Measurements from ENCODE around the gene HS1BP3. TPM values are rescaled to one million over a fixed set of nuclear protein-coding genes. Genes with fewer than 3 reads are reported as not detected.
A peak's percentile ranks its signal among the peaks of the same experiment; 100 is the strongest.

Gene HS1BP3
- total and polyA plus RNA-seq, 9 of the 15 experiments (the other 6 are each of a cell fraction or from before 2014, with no cell fraction given): 0.41 to 8.3 (median 5.9) TPM

- no peak for TF ChIP-seq PRMT5 (CRISPR knock-in tag; IDR thresholded peaks at IDR 0.05)
- TF ChIP-seq U2AF1 (optimal IDR thresholded peaks at IDR 0.05; ENCODE audit: low read depth, low read length): no peak
- TF ChIP-seq ILF3 (IDR thresholded peaks at IDR 0.05; ENCODE audit: borderline replicate concordance): no peak
- TF ChIP-seq E2F3 (CRISPR knock-in tag; IDR thresholded peaks at IDR 0.05): 0 out of 2 replicates have a peak, but pooled peaks have one; percentile 26
- peak; percentile 71 for TF ChIP-seq MAFG (tag; conservative IDR thresholded peaks at IDR 0.05)
- TF ChIP-seq TAF7 (tag; IDR thresholded peaks at IDR 0.05): 0 out of 2 replicates have a peak, but pooled peaks have one; percentile 22
- TF ChIP-seq ETS2 (tag; IDR thresholded peaks at IDR 0.05; ENCODE audit: borderline replicate concordance, poor library complexity, severe bottlenecking): no peak
- no peak for TF ChIP-seq ZNF23 (CRISPR knock-in tag; IDR thresholded peaks at IDR 0.05)
- TF ChIP-seq CXXC5 (CRISPR knock-in tag; IDR thresholded peaks at IDR 0.05): 0 out of 2 replicates have a peak, but pooled peaks have one; percentile 5
- TF ChIP-seq SMAD4 (CRISPR knock-in tag; conservative IDR thresholded peaks at IDR 0.05): 0 out of 2 replicates have a peak, but pooled peaks have one; percentile 1
- TF ChIP-seq HDAC8 (tag; IDR thresholded peaks at IDR 0.05): no peak
- no peak for TF ChIP-seq ZNF695 (CRISPR knock-in tag; IDR thresholded peaks at IDR 0.05)
- TF ChIP-seq ZZZ3 (IDR thresholded peaks at IDR 0.05): no peak
- no peak for TF ChIP-seq MEIS2 (IDR thresholded peaks at IDR 0.05; ENCODE audit: partially characterized antibody)
- TF ChIP-seq PTBP1 (IDR thresholded peaks at IDR 0.05; ENCODE audit: low read depth, low read length): no peak
- TF ChIP-seq ZNF655 (CRISPR knock-in tag; IDR thresholded peaks at IDR 0.05): no peak
- TF ChIP-seq ZBTB43 (CRISPR knock-in tag; IDR thresholded peaks at IDR 0.05): no peak
- no peak for TF ChIP-seq SOX6 (IDR thresholded peaks at IDR 0.05)
- no peak for TF ChIP-seq CEBPG (CRISPR knock-in tag; IDR thresholded peaks at IDR 0.05)
- no peak for TF ChIP-seq CEBPG (tag; conservative IDR thresholded peaks at IDR 0.05 in 1 of 2, IDR thresholded peaks at IDR 0.05 in 1 of 2)
- no peak for TF ChIP-seq CHD1 (IDR thresholded peaks at IDR 0.05; ENCODE audit: low read length)
- no peak for TF ChIP-seq SREBF2 (CRISPR knock-in tag; IDR thresholded peaks at IDR 0.05)
- 0 out of 4 replicates have a peak, but pooled peaks of 1 of the 2 experiments have one; percentile 47 for TF ChIP-seq MAZ (CRISPR knock-in tag; conservative IDR thresholded peaks at IDR 0.05 in 1 of 2, IDR thresholded peaks at IDR 0.05 in 1 of 2)
- TF ChIP-seq HDGF (IDR thresholded peaks at IDR 0.05): no peak
- TF ChIP-seq ZNF644 (tag; IDR thresholded peaks at IDR 0.05; ENCODE audit: low read depth): no peak
- no peak for TF ChIP-seq GTF2B (IDR thresholded peaks at IDR 0.05; ENCODE audit: extremely low read depth, insufficient read length)
- no peak for TF ChIP-seq CC2D1A (IDR thresholded peaks at IDR 0.05)
- no peak for TF ChIP-seq PHF20 (IDR thresholded peaks at IDR 0.05; ENCODE audit: partially characterized antibody)
These were observed 74.8 kb downstream of the HS1BP3 start (continued) for GRCh38 chr2:20575935-20576597.
